Measurements from ENCODE around the gene GOLPH3.
"Not testable (repeated sequence)": the region's sequence is repeated elsewhere in the genome, so short reads cannot be mapped to it uniquely, and the experiment has no call there.

GOLPH3 gene
- total RNA-seq = 61.8 to 148 (median 95.1) reads per million in 18 experiments

- peak; percentile 97 to 98 for DNase-seq
Measured at GRCh38 chr5:32174011-32174870, at the start of gene GOLPH3. Gene GOLPH3 (minus strand): TSS chr5:32174319. CDS start chr5:32174034, 285 bp downstream.

- DNase-seq = no peak
Measured at GRCh38 chr5:32222723-32223470, 48.8 kb upstream of the GOLPH3 start.

GRCh38 chr5:32217886-32218396, 43.8 kb upstream of the GOLPH3 start:
- peak in 1 of 2 donors; percentile 26 for DNase-seq

GRCh38 chr5:32214344-32214743, 40.2 kb upstream of the GOLPH3 start:
- DNase-seq = not testable (repeated sequence)

- DNase-seq = no peak
Measured at GRCh38 chr5:32210151-32210550, 36.0 kb upstream of the GOLPH3 start.

GRCh38 chr5:32208837-32209236, 34.7 kb upstream of the GOLPH3 start:
- not testable (repeated sequence) for DNase-seq

- DNase-seq = peak; percentile 74 to 83
Measured at GRCh38 chr5:32207355-32207634, 33.2 kb upstream of the GOLPH3 start.

GRCh38 chr5:32206509-32207354, 32.6 kb upstream of the GOLPH3 start:
- no peak for DNase-seq

- no peak for DNase-seq
Measured at GRCh38 chr5:32206053-32206452, 31.9 kb upstream of the GOLPH3 start.

- peak in 1 of 2 donors; percentile 29 for DNase-seq
Measured at GRCh38 chr5:32202394-32202793, 28.3 kb upstream of the GOLPH3 start.

GRCh38 chr5:32201122-32201753, 27.1 kb upstream of the GOLPH3 start:
- peak; percentile 30 to 56 for DNase-seq

- DNase-seq = no peak
Measured at GRCh38 chr5:32197032-32197431, 22.9 kb upstream of the GOLPH3 start.

GRCh38 chr5:32195265-32195664, 21.1 kb upstream of the GOLPH3 start:
- no peak for DNase-seq

- DNase-seq = peak; percentile 78
Measured at GRCh38 chr5:32193591-32193990, 19.5 kb upstream of the GOLPH3 start.

- no peak for DNase-seq
Measured at GRCh38 chr5:32190095-32190494, 16.0 kb upstream of the GOLPH3 start.

- DNase-seq = no peak
Measured at GRCh38 chr5:32187675-32188074, 13.6 kb upstream of the GOLPH3 start.

- DNase-seq = peak in 1 of 2 donors; percentile 20
Measured at GRCh38 chr5:32182463-32183063, 8.4 kb upstream of the GOLPH3 start.

- DNase-seq = peak; percentile 41 to 56
Measured at GRCh38 chr5:32173267-32174010, 680 bp downstream of the GOLPH3 start.

GRCh38 chr5:32172923-32173266, 1.2 kb downstream of the GOLPH3 start:
- no peak for DNase-seq

- DNase-seq = peak in 1 of 2 donors; percentile 18
Measured at GRCh38 chr5:32172186-32172911, 1.8 kb downstream of the GOLPH3 start.
